Vagina (tissue), 2 donors: Measurements from ENCODE around the gene ERP27. TPM values are rescaled to one million over a fixed set of nuclear protein-coding genes. Genes with fewer than 3 reads are reported as not detected.

Experiments
- DNase-seq, 2 donors: peaks; one replicate each; pipeline ENCODE4 v3.0.0-alpha.2; 2017; ENCODE audit errors: extremely low spot score in 2 of 2
- H3K27ac ChIP-seq: fragments of 200-600 bp; sonication (generic); one replicate; pipeline ENCODE4 v1.5.1; 2019
- H3K27me3 ChIP-seq: fragments of 200-600 bp; sonication (generic); one replicate; pipeline ENCODE4 v1.5.1; 2019
- H3K36me3 ChIP-seq, 2 donors: fragments of 200-600 bp; sonication (generic); one replicate each; pipeline ENCODE4 v1.5.1; 2017 to 2019
- H3K4me1 ChIP-seq: fragments of 200-600 bp; sonication (generic); one replicate; pipeline ENCODE4 v1.5.1; 2019
- H3K4me3 ChIP-seq, 2 donors: fragments of 200-600 bp; sonication (generic); 1 replicate in 1 of 2; 2 replicates in 1 of 2; pipeline ENCODE4 v1.5.1; 2016 to 2019
- H3K9me3 ChIP-seq: fragments of 200-600 bp; sonication (generic); one replicate; pipeline ENCODE4 v1.5.1; 2019
- CTCF ChIP-seq, 3 experiments: fragments of 450-650 bp in 2 of 3; fragments of 200-600 bp in 1 of 3; sonication (generic) in 1 of 3; IDR thresholded peaks; one replicate each; pipeline ENCODE4 v1.5.1; 2017 to 2019; ENCODE audit warnings: antibody characterized with exemption in 3 of 3, mild to moderate bottlenecking in 2 of 3, moderate library complexity in 2 of 3
- POLR2A ChIP-seq, 2 donors: fragments of 450-650 bp; IDR thresholded peaks; one replicate each; pipeline ENCODE4 v1.6.1; 2017; ENCODE audit warnings: antibody characterized with exemption in 2 of 2, mild to moderate bottlenecking in 2 of 2, moderate library complexity in 2 of 2
- POLR2AphosphoS5 ChIP-seq, 2 donors: sonication (generic); formaldehyde crosslinking; IDR thresholded peaks; one replicate each; pipeline ENCODE4 v1.9.0; 2017; ENCODE audit warnings: antibody characterized with exemption in 2 of 2, mild to moderate bottlenecking in 2 of 2, low read depth in 1 of 2; ENCODE audit not compliant: insufficient read depth in 1 of 2
- intact Hi-C: fragments of 100-400 bp; cut with DNase I; formaldehyde crosslinking; loops from one replicate; pipeline ENCODE4 v1.15.1; 2023
- total RNA-seq: library from RNA; depleted of rRNA; stranded (reverse); fragments of >200 nt; gene quantifications from one replicate; pipeline ENCODE4 v1.2.3, GENCODE V29; 2016

ERP27 gene
- total RNA-seq, 1 donor from 2014 or later, result 2.2 TPM

GRCh38 chr12:14893506-14894250 is 44.7 kb downstream of the ERP27 start:
- TF ChIP-seq POLR2AphosphoS5 (IDR thresholded peaks at IDR 0.05; ENCODE audit: insufficient read depth in 1 of 2, low read depth in 1 of 2) (no peak), POLR2A (IDR thresholded peaks at IDR 0.05) (no peak), CTCF (IDR thresholded peaks at IDR 0.05) (no peak)
- H3K4me1 ChIP-seq, result peaks cover 6% of the 10 kb centered on the region
- intact Hi-C loops, result loop anchor here (5.0 kb wide), 1 partner anchor 46 kb away; no protein-coding TSS in a partner anchor
- no peaks in the 10 kb centered on the region for H3K36me3 ChIP-seq
- H3K27me3 ChIP-seq, result no peaks in the 10 kb centered on the region
- peak overlapping the region; percentile 55 for H3K27ac ChIP-seq
- no peak overlapping the region for H3K4me3 ChIP-seq
- no peaks in the 10 kb centered on the region for H3K9me3 ChIP-seq
- DNase-seq, result no peak

- no peak for TF ChIP-seq CTCF (IDR thresholded peaks at IDR 0.05)
- peak in 1 of 2 donors; percentile 27 for TF ChIP-seq POLR2AphosphoS5 (IDR thresholded peaks at IDR 0.05; ENCODE audit: insufficient read depth in 1 of 2, low read depth in 1 of 2)
- Histone ChIP-seq H3K27me3 (no peaks in the 10 kb centered on the region), H3K27ac (peak overlapping the region; percentile 55), H3K36me3 (no peaks in the 10 kb centered on the region), H3K9me3 (no peaks in the 10 kb centered on the region), H3K4me3 (no peak overlapping the region), H3K4me1 (peaks cover 6% of the 10 kb centered on the region)
- DNase-seq, result no peak
- intact Hi-C loops, result loop anchor here (5.0 kb wide), 1 partner anchor 46 kb away; no protein-coding TSS in a partner anchor
Observed at GRCh38 chr12:14892726-14893505, 45.4 kb downstream of the ERP27 start.

GRCh38 chr12:14890701-14891100 is 47.6 kb downstream of the ERP27 start:
- no peak overlapping the region for H3K27ac ChIP-seq
- peaks cover 19% of the 10 kb centered on the region for H3K4me1 ChIP-seq
- no peaks in the 10 kb centered on the region for H3K36me3 ChIP-seq
- no peak for TF ChIP-seq POLR2A (IDR thresholded peaks at IDR 0.05)
- no peak for TF ChIP-seq POLR2AphosphoS5 (IDR thresholded peaks at IDR 0.05; ENCODE audit: insufficient read depth in 1 of 2, low read depth in 1 of 2)
- no peak for TF ChIP-seq CTCF (IDR thresholded peaks at IDR 0.05)
- DNase-seq, result no peak
- H3K27me3 ChIP-seq, result no peaks in the 10 kb centered on the region
- H3K4me3 ChIP-seq, result no peak overlapping the region
- intact Hi-C loops, result loop anchor here (5.0 kb wide), 1 partner anchor 43 kb away; no protein-coding TSS in a partner anchor
- H3K9me3 ChIP-seq, result no peaks in the 10 kb centered on the region

GRCh38 chr12:14886271-14886670 is 52.1 kb downstream of the ERP27 start:
- intact Hi-C loops, result loop anchor here (10.0 kb wide), 1 partner anchor 111 kb away; a partner anchor contains a TSS
- TF ChIP-seq CTCF (IDR thresholded peaks at IDR 0.05) (no peak), POLR2AphosphoS5 (IDR thresholded peaks at IDR 0.05; ENCODE audit: insufficient read depth in 1 of 2, low read depth in 1 of 2) (no peak), POLR2A (IDR thresholded peaks at IDR 0.05) (no peak)
- Histone ChIP-seq H3K27ac (peak overlapping the region; percentile 85), H3K36me3 (peaks cover 0 to 4% of the 10 kb centered on the region in 2 donors), H3K9me3 (no peaks in the 10 kb centered on the region), H3K27me3 (no peaks in the 10 kb centered on the region), H3K4me3 (peak overlapping the region in 1 of 2 donors; percentile 39), H3K4me1 (peaks cover 13% of the 10 kb centered on the region)
- DNase-seq, result no peak
